Naive thymus-derived CD8-positive, alpha-beta T cell (primary cell): ENCODE results near the gene IL1RAPL2. TPM values are rescaled to one million over a fixed set of nuclear protein-coding genes. Genes with fewer than 3 reads are reported as not detected.

Experiments
- ATAC-seq, 2 donors: fragments of 150-1000 bp; cut with Tn5 transposase in 1 of 2; sonication (Bioruptor Pico), chemical (Tn5 transposase) in 1 of 2; 1 replicate in 1 of 2; 2 replicates in 1 of 2; pipeline ENCODE4 v1.10.0; 2021; ENCODE audit warnings: mild to moderate bottlenecking in 2 of 2, moderate library complexity in 2 of 2
- POLR2A ChIA-PET: fragments of 350-600 bp; sonication (Branson Sonifier 250); formaldehyde crosslinking; loops from one replicate; lab custom pipeline; 2021; ENCODE audit warnings: antibody characterized with exemption; lab: Charles Lee
- DNase-seq, 10 donors: peaks; one replicate each; pipeline versions ENCODE4 v3.0.0 to v3.0.0-alpha.2; 2020 to 2022
- H3K27ac Mint-ChIP-seq, 10 donors: one replicate each; pipeline ENCODE4 v1.8.0; 2020 to 2022; ENCODE audit warnings: mild to moderate bottlenecking in 10 of 10, mixed read lengths in 10 of 10, moderate library complexity in 4 of 10, inconsistent platforms in 1 of 10
- H3K27me3 Mint-ChIP-seq, 5 donors: one replicate each; pipeline ENCODE4 v1.8.0; 2021 to 2022; ENCODE audit warnings: mixed read lengths in 5 of 5
- H3K36me3 Mint-ChIP-seq, 3 donors: one replicate each; pipeline ENCODE4 v1.8.0; 2020 to 2022; ENCODE audit warnings: mixed read lengths in 3 of 3, mild to moderate bottlenecking in 2 of 3, inconsistent platforms in 1 of 3
- H3K4me1 Mint-ChIP-seq, 4 donors: one replicate each; pipeline ENCODE4 v1.8.0; 2021 to 2022; ENCODE audit warnings: mixed read lengths in 4 of 4
- H3K4me3 Mint-ChIP-seq, 10 donors: one replicate each; pipeline ENCODE4 v1.8.0; 2020 to 2022; ENCODE audit warnings: mild to moderate bottlenecking in 10 of 10, mixed read lengths in 10 of 10, moderate library complexity in 6 of 10, inconsistent platforms in 1 of 10
- H3K9me3 Mint-ChIP-seq, 9 donors: one replicate each; pipeline ENCODE4 v1.8.0; 2020 to 2022; ENCODE audit warnings: mixed read lengths in 9 of 9, mild to moderate bottlenecking in 3 of 9, inconsistent platforms in 1 of 9, moderate library complexity in 1 of 9
- polyA plus RNA-seq, 3 donors: library from polyadenylated mRNA; unstranded; fragments of 300-500 nt; fragmentation: Illumina TruSeq; gene quantifications; one replicate each; pipeline ENCODE4 v1.2.3, GENCODE V29; 2021
- total RNA-seq, 8 experiments: library from RNA in 2 of 8; stranded (reverse) in 2 of 8; gene quantifications; one replicate each; pipeline ENCODE4 v1.2.3 and lab custom pipeline; 2021 to 2026

Gene IL1RAPL2
- total and polyA plus RNA-seq, 5 experiments from 2014 or later, result not detected

GRCh38 chrX:105297041-105297440 lies 731.0 kb downstream of the IL1RAPL2 start:
- Mint-ChIP-seq H3K4me3 (no peak overlapping the region), H3K27ac (no peak overlapping the region), H3K27me3 (no peaks in the 10 kb centered on the region), H3K4me1 (no peaks in the 10 kb centered on the region), H3K36me3 (no peaks in the 10 kb centered on the region), H3K9me3 (peaks cover 0 to 9% (median 0%) of the 10 kb centered on the region in 9 donors)
- ATAC-seq (no peak), DNase-seq (no peak)
- POLR2A ChIA-PET, result no interaction called here

GRCh38 chrX:105299286-105299685 lies 733.3 kb downstream of the IL1RAPL2 start:
- Mint-ChIP-seq H3K27me3 (no peaks in the 10 kb centered on the region), H3K27ac (no peak overlapping the region), H3K9me3 (peaks cover 0 to 9% (median 0%) of the 10 kb centered on the region in 9 donors), H3K36me3 (no peaks in the 10 kb centered on the region), H3K4me3 (no peak overlapping the region), H3K4me1 (no peaks in the 10 kb centered on the region)
- DNase-seq, result no peak
- ATAC-seq, result no peak
- POLR2A ChIA-PET, result no interaction called here

- peaks cover 0 to 9% (median 3%) of the 10 kb centered on the region in 9 donors for H3K9me3 Mint-ChIP-seq
- POLR2A ChIA-PET, result no interaction called here
- ATAC-seq (no peak), DNase-seq (no peak)
- no peak overlapping the region for H3K4me3 Mint-ChIP-seq
- H3K27me3 Mint-ChIP-seq, result no peaks in the 10 kb centered on the region
- H3K36me3 Mint-ChIP-seq, result no peaks in the 10 kb centered on the region
- H3K27ac Mint-ChIP-seq, result no peak overlapping the region
- no peaks in the 10 kb centered on the region for H3K4me1 Mint-ChIP-seq
Measured at GRCh38 chrX:105302246-105302645, 736.2 kb downstream of the IL1RAPL2 start.

- Mint-ChIP-seq H3K9me3 (peaks cover 0 to 5% (median 0%) of the 10 kb centered on the region in 9 donors), H3K4me1 (no peaks in the 10 kb centered on the region), H3K27ac (no peak overlapping the region), H3K27me3 (no peaks in the 10 kb centered on the region), H3K36me3 (no peaks in the 10 kb centered on the region), H3K4me3 (no peak overlapping the region)
- POLR2A ChIA-PET, result no interaction called here
- no peak for ATAC-seq
- DNase-seq, result no peak
Measured at GRCh38 chrX:105307762-105308161, 741.8 kb downstream of the IL1RAPL2 start.

GRCh38 chrX:105313596-105313995 lies 747.6 kb downstream of the IL1RAPL2 start:
- Mint-ChIP-seq H3K4me1 (no peaks in the 10 kb centered on the region), H3K9me3 (peaks cover 0 to 6% (median 0%) of the 10 kb centered on the region in 9 donors), H3K36me3 (no peaks in the 10 kb centered on the region), H3K27me3 (no peaks in the 10 kb centered on the region), H3K27ac (no peak overlapping the region), H3K4me3 (no peak overlapping the region)
- ATAC-seq (no peak), DNase-seq (no peak)
- POLR2A ChIA-PET, result no interaction called here

GRCh38 chrX:105314458-105314857 lies 748.5 kb downstream of the IL1RAPL2 start:
- Mint-ChIP-seq H3K4me3 (no peak overlapping the region), H3K36me3 (no peaks in the 10 kb centered on the region), H3K27ac (no peak overlapping the region), H3K9me3 (peaks cover 0 to 6% (median 0%) of the 10 kb centered on the region in 9 donors), H3K27me3 (no peaks in the 10 kb centered on the region), H3K4me1 (no peaks in the 10 kb centered on the region)
- ATAC-seq (no peak), DNase-seq (no peak)
- POLR2A ChIA-PET, result no interaction called here

GRCh38 chrX:105315248-105315647 lies 749.2 kb downstream of the IL1RAPL2 start:
- ATAC-seq (no peak), DNase-seq (no peak)
- POLR2A ChIA-PET, result no interaction called here
- Mint-ChIP-seq H3K27ac (no peak overlapping the region), H3K9me3 (peaks cover 0 to 4% (median 0%) of the 10 kb centered on the region in 9 donors), H3K4me1 (no peaks in the 10 kb centered on the region), H3K36me3 (no peaks in the 10 kb centered on the region), H3K27me3 (no peaks in the 10 kb centered on the region), H3K4me3 (no peak overlapping the region)

- H3K9me3 Mint-ChIP-seq, result peaks cover 0 to 6% (median 0%) of the 10 kb centered on the region in 9 donors
- POLR2A ChIA-PET, result no interaction called here
- no peak for ATAC-seq
- no peaks in the 10 kb centered on the region for H3K27me3 Mint-ChIP-seq
- no peak for DNase-seq
- no peaks in the 10 kb centered on the region for H3K36me3 Mint-ChIP-seq
- H3K27ac Mint-ChIP-seq, result no peak overlapping the region
- no peak overlapping the region for H3K4me3 Mint-ChIP-seq
- no peaks in the 10 kb centered on the region for H3K4me1 Mint-ChIP-seq
Measured at GRCh38 chrX:105317117-105317516, 751.1 kb downstream of the IL1RAPL2 start.

GRCh38 chrX:105323928-105324327 lies 757.9 kb downstream of the IL1RAPL2 start:
- H3K27me3 Mint-ChIP-seq, result no peaks in the 10 kb centered on the region
- H3K4me3 Mint-ChIP-seq, result no peak overlapping the region
- no peak for DNase-seq
- H3K27ac Mint-ChIP-seq, result no peak overlapping the region
- no peaks in the 10 kb centered on the region for H3K4me1 Mint-ChIP-seq
- no peaks in the 10 kb centered on the region for H3K36me3 Mint-ChIP-seq
- no peak for ATAC-seq
- POLR2A ChIA-PET, result no interaction called here
- peaks cover 0 to 5% (median 0%) of the 10 kb centered on the region in 9 donors for H3K9me3 Mint-ChIP-seq

GRCh38 chrX:105328773-105329172 lies 762.8 kb downstream of the IL1RAPL2 start:
- POLR2A ChIA-PET, result no interaction called here
- Mint-ChIP-seq H3K27me3 (no peaks in the 10 kb centered on the region), H3K4me1 (no peaks in the 10 kb centered on the region), H3K9me3 (peaks cover 0 to 6% (median 0%) of the 10 kb centered on the region in 9 donors), H3K27ac (no peak overlapping the region), H3K4me3 (no peak overlapping the region), H3K36me3 (no peaks in the 10 kb centered on the region)
- no peak for DNase-seq
- ATAC-seq, result no peak

GRCh38 chrX:105331244-105331643 lies 765.2 kb downstream of the IL1RAPL2 start:
- no peak overlapping the region for H3K4me3 Mint-ChIP-seq
- no peaks in the 10 kb centered on the region for H3K4me1 Mint-ChIP-seq
- no peaks in the 10 kb centered on the region for H3K27me3 Mint-ChIP-seq
- no peaks in the 10 kb centered on the region for H3K36me3 Mint-ChIP-seq
- DNase-seq, result no peak
- no peak overlapping the region for H3K27ac Mint-ChIP-seq
- ATAC-seq, result no peak
- peaks cover 0 to 4% (median 0%) of the 10 kb centered on the region in 9 donors for H3K9me3 Mint-ChIP-seq
- POLR2A ChIA-PET, result no interaction called here

- H3K9me3 Mint-ChIP-seq, result peaks cover 0 to 9% (median 0%) of the 10 kb centered on the region in 9 donors
- DNase-seq (no peak), ATAC-seq (no peak)
- no peak overlapping the region for H3K27ac Mint-ChIP-seq
- POLR2A ChIA-PET, result no interaction called here
- no peaks in the 10 kb centered on the region for H3K36me3 Mint-ChIP-seq
- H3K4me3 Mint-ChIP-seq, result no peak overlapping the region
- no peaks in the 10 kb centered on the region for H3K27me3 Mint-ChIP-seq
- H3K4me1 Mint-ChIP-seq, result no peaks in the 10 kb centered on the region
Measured at GRCh38 chrX:105347373-105347772, 781.4 kb downstream of the IL1RAPL2 start.

GRCh38 chrX:105349476-105349875 lies 783.5 kb downstream of the IL1RAPL2 start:
- Mint-ChIP-seq H3K27ac (no peak overlapping the region), H3K36me3 (no peaks in the 10 kb centered on the region), H3K9me3 (peaks cover 0 to 9% (median 0%) of the 10 kb centered on the region in 9 donors), H3K27me3 (no peaks in the 10 kb centered on the region), H3K4me3 (no peak overlapping the region), H3K4me1 (no peaks in the 10 kb centered on the region)
- DNase-seq, result no peak
- POLR2A ChIA-PET, result no interaction called here
- no peak for ATAC-seq

- POLR2A ChIA-PET, result no interaction called here
- no peaks in the 10 kb centered on the region for H3K4me1 Mint-ChIP-seq
- no peaks in the 10 kb centered on the region for H3K36me3 Mint-ChIP-seq
- ATAC-seq (no peak), DNase-seq (no peak)
- H3K4me3 Mint-ChIP-seq, result no peak overlapping the region
- peaks cover 0 to 19% (median 2%) of the 10 kb centered on the region in 9 donors for H3K9me3 Mint-ChIP-seq
- no peak overlapping the region for H3K27ac Mint-ChIP-seq
- H3K27me3 Mint-ChIP-seq, result no peaks in the 10 kb centered on the region
Measured at GRCh38 chrX:105375816-105376215, 809.8 kb downstream of the IL1RAPL2 start.
